ENCODE data around the gene PLIN4. TPM values are rescaled to one million over a fixed set of nuclear protein-coding genes. Genes with fewer than 3 reads are reported as not detected.

PLIN4 gene
- total and polyA plus RNA-seq, 10 of the 15 experiments (the other 5 are each of a cell fraction or from before 2014, with no cell fraction given) = 0.01 to 0.11 (median 0.05) TPM; not detected in 2

GRCh38 chr19:4516939-4517300, 1.4 kb downstream of the PLIN4 start:
- POLR2A ChIA-PET = no interaction called here
- no peak overlapping the region for H3K9ac ChIP-seq (ENCODE audit: control insufficient read depth, insufficient read depth, low read length)
- CTCF ChIA-PET = interaction anchor here (0.5 to 1.4 kb wide), 4 partner anchors 8 to 250 kb away, joined by 3 to 5 read pairs (median 3); no protein-coding TSS in a partner anchor
- BruUV-seq (replicated peaks) = no TSS peak
- no peak overlapping the region for H3K27ac ChIP-seq (ENCODE audit: control insufficient read depth, insufficient read depth)
- H3K9me3 ChIP-seq (replicated peaks; ENCODE audit: control insufficient read depth, insufficient read depth, low read length) = no peaks in the 10 kb centered on the region
- 0% methylated on average over 4 of the region's 8 CpGs for WGBS (ENCODE audit: insufficient coverage, insufficient replicate concordance, low lambda C conversion rate, missing lambda C conversion rate)
- intact Hi-C loops (cut with micrococcal nuclease; ENCODE audit: unreplicated experiment) (no loop called here), in situ Hi-C loops (cut with MboI) (no loop called here)
- H3K36me3 ChIP-seq (ENCODE audit: control insufficient read depth in 2 of 2, insufficient read depth in 2 of 2, low read length in 1 of 2) = no peaks in the 10 kb centered on the region
- no peaks in the 10 kb centered on the region for H3K4me1 ChIP-seq (ENCODE audit: control insufficient read depth, insufficient read depth, low read length)
- H3K4me2 ChIP-seq (ENCODE audit: control insufficient read depth, insufficient read depth) = no peak overlapping the region
- ATAC-seq (no peak), FAIRE-seq (no peak), DNase-seq (ENCODE audit: low read depth, low spot score) (no peak)
- TF ChIP-seq SUPT20H (IDR thresholded peaks at IDR 0.05; ENCODE audit: borderline replicate concordance, control insufficient read depth, low read depth, low read length) = no peak
- no peak for TF ChIP-seq ATF2 (IDR thresholded peaks at IDR 0.05; ENCODE audit: low read length)
- TF ChIP-seq, protein P1, sequence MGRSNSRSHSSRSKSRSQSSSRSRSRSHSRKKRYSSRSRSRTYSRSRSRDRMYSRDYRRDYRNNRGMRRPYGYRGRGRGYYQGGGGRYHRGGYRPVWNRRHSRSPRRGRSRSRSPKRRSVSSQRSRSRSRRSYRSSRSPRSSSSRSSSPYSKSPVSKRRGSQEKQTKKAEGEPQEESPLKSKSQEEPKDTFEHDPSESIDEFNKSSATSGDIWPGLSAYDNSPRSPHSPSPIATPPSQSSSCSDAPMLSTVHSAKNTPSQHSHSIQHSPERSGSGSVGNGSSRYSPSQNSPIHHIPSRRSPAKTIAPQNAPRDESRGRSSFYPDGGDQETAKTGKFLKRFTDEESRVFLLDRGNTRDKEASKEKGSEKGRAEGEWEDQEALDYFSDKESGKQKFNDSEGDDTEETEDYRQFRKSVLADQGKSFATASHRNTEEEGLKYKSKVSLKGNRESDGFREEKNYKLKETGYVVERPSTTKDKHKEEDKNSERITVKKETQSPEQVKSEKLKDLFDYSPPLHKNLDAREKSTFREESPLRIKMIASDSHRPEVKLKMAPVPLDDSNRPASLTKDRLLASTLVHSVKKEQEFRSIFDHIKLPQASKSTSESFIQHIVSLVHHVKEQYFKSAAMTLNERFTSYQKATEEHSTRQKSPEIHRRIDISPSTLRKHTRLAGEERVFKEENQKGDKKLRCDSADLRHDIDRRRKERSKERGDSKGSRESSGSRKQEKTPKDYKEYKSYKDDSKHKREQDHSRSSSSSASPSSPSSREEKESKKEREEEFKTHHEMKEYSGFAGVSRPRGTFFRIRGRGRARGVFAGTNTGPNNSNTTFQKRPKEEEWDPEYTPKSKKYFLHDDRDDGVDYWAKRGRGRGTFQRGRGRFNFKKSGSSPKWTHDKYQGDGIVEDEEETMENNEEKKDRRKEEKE (IDR thresholded peaks at IDR 0.05) = no peak
- no peak for TF ChIP-seq CREB1 (IDR thresholded peaks at IDR 0.05; ENCODE audit: low read depth)
- TF ChIP-seq, protein P2, sequence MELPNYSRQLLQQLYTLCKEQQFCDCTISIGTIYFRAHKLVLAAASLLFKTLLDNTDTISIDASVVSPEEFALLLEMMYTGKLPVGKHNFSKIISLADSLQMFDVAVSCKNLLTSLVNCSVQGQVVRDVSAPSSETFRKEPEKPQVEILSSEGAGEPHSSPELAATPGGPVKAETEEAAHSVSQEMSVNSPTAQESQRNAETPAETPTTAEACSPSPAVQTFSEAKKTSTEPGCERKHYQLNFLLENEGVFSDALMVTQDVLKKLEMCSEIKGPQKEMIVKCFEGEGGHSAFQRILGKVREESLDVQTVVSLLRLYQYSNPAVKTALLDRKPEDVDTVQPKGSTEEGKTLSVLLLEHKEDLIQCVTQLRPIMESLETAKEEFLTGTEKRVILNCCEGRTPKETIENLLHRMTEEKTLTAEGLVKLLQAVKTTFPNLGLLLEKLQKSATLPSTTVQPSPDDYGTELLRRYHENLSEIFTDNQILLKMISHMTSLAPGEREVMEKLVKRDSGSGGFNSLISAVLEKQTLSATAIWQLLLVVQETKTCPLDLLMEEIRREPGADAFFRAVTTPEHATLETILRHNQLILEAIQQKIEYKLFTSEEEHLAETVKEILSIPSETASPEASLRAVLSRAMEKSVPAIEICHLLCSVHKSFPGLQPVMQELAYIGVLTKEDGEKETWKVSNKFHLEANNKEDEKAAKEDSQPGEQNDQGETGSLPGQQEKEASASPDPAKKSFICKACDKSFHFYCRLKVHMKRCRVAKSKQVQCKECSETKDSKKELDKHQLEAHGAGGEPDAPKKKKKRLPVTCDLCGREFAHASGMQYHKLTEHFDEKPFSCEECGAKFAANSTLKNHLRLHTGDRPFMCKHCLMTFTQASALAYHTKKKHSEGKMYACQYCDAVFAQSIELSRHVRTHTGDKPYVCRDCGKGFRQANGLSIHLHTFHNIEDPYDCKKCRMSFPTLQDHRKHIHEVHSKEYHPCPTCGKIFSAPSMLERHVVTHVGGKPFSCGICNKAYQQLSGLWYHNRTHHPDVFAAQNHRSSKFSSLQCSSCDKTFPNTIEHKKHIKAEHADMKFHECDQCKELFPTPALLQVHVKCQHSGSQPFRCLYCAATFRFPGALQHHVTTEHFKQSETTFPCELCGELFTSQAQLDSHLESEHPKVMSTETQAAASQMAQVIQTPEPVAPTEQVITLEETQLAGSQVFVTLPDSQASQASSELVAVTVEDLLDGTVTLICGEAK (IDR thresholded peaks at IDR 0.05; ENCODE audit: borderline replicate concordance) = no peak
- TF ChIP-seq, protein P3, sequence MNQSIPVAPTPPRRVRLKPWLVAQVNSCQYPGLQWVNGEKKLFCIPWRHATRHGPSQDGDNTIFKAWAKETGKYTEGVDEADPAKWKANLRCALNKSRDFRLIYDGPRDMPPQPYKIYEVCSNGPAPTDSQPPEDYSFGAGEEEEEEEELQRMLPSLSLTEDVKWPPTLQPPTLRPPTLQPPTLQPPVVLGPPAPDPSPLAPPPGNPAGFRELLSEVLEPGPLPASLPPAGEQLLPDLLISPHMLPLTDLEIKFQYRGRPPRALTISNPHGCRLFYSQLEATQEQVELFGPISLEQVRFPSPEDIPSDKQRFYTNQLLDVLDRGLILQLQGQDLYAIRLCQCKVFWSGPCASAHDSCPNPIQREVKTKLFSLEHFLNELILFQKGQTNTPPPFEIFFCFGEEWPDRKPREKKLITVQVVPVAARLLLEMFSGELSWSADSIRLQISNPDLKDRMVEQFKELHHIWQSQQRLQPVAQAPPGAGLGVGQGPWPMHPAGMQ (IDR thresholded peaks at IDR 0.05; ENCODE audit: borderline replicate concordance) = no peak
- TF ChIP-seq IKZF1 (conservative IDR thresholded peaks at IDR 0.05) = no peak
- TF ChIP-seq GABPA (IDR thresholded peaks at IDR 0.05; ENCODE audit: low read depth) = no peak
- H4K20me1 ChIP-seq (ENCODE audit: control insufficient read depth, insufficient read depth) = no peaks in the 10 kb centered on the region
- RAD21 ChIA-PET (ENCODE audit: unreplicated experiment) = no interaction called here
- no peak overlapping the region for H2AFZ ChIP-seq (ENCODE audit: control insufficient read depth, low read depth, low read length)
- no peak overlapping the region for H3K4me3 ChIP-seq
- SMC1A ChIA-PET (ENCODE audit: uncharacterized antibody, unreplicated experiment) = no interaction called here
- no peaks in the 10 kb centered on the region for H3K79me2 ChIP-seq (ENCODE audit: control insufficient read depth, insufficient read depth, low read length)
- H3K27me3 ChIP-seq (replicated peaks in 1 of 2; ENCODE audit: control insufficient read depth in 2 of 2, insufficient read depth in 2 of 2, low read length in 1 of 2) = no peaks in the 10 kb centered on the region
